ENCODE measurements around the gene WDR72.
A peak's percentile ranks its signal among the peaks of the same experiment; 100 is the strongest.
"Not testable (repeated sequence)": the region's sequence is repeated elsewhere in the genome, so short reads cannot be mapped to it uniquely, and the experiment has no call there.

WDR72 gene

GRCh38 chr15:53695365-53695764, 64.1 kb downstream of the WDR72 start:
- DNase-seq, result no peak

GRCh38 chr15:53694476-53694874, 65.0 kb downstream of the WDR72 start:
- DNase-seq, result no peak

GRCh38 chr15:53693729-53694475, 65.6 kb downstream of the WDR72 start:
- no peak for DNase-seq

GRCh38 chr15:53684162-53684561, 75.3 kb downstream of the WDR72 start:
- DNase-seq, result not testable (repeated sequence)

GRCh38 chr15:53681056-53681455, 78.4 kb downstream of the WDR72 start:
- DNase-seq, result no peak

- DNase-seq, result no peak
Measured at GRCh38 chr15:53675832-53676231, 83.6 kb downstream of the WDR72 start.

GRCh38 chr15:53671545-53671944, 87.9 kb downstream of the WDR72 start:
- DNase-seq, result no peak

GRCh38 chr15:53670701-53671100, 88.8 kb downstream of the WDR72 start:
- no peak for DNase-seq

GRCh38 chr15:53665930-53666329, 93.5 kb downstream of the WDR72 start:
- DNase-seq, result no peak

GRCh38 chr15:53658827-53659555, 100.5 kb downstream of the WDR72 start:
- peak; percentile 84 for DNase-seq

GRCh38 chr15:53658255-53658654, 101.2 kb downstream of the WDR72 start:
- DNase-seq, result no peak

- no peak for DNase-seq
Measured at GRCh38 chr15:53648934-53649333, 110.5 kb downstream of the WDR72 start.

- no peak for DNase-seq
Measured at GRCh38 chr15:53644660-53645059, 114.8 kb downstream of the WDR72 start.

- DNase-seq, result no peak
Measured at GRCh38 chr15:53634517-53635106, 124.9 kb downstream of the WDR72 start.

- no peak for DNase-seq
Measured at GRCh38 chr15:53627279-53627678, 132.2 kb downstream of the WDR72 start.

- no peak for DNase-seq
Measured at GRCh38 chr15:53625962-53626845, 133.3 kb downstream of the WDR72 start.

GRCh38 chr15:53625260-53625659, 134.2 kb downstream of the WDR72 start:
- no peak for DNase-seq

- DNase-seq, result no peak
Measured at GRCh38 chr15:53618461-53618860, 141.0 kb downstream of the WDR72 start.

GRCh38 chr15:53611145-53611920, 148.1 kb downstream of the WDR72 start:
- DNase-seq, result no peak

GRCh38 chr15:53591041-53591440, 168.4 kb downstream of the WDR72 start:
- DNase-seq, result no peak

GRCh38 chr15:53590380-53590779, 169.1 kb downstream of the WDR72 start:
- no peak for DNase-seq

GRCh38 chr15:53589520-53590057, 169.9 kb downstream of the WDR72 start:
- DNase-seq, result no peak
